Smooth muscle cell (in vitro differentiated cells): ENCODE data around the gene ERN1. TPM values are rescaled to one million over a fixed set of nuclear protein-coding genes. Genes with fewer than 3 reads are reported as not detected.

Source experiments
- DNase-seq: peaks from one replicate; lab custom pipeline; 2025; ENCODE audit not compliant: unreplicated experiment; lab: John Stamatoyannopoulos, UW
- H2AFZ ChIP-seq: fragments of 200-600 bp; sonication (generic); 2 replicates; pipeline ENCODE4 v1.6.0; 2016; ENCODE audit warnings: antibody characterized with exemption, low read depth, mild to moderate bottlenecking
- H3F3A ChIP-seq: fragments of 200-600 bp; sonication (generic); 2 replicates; pipeline ENCODE4 v1.6.0; 2017; ENCODE audit warnings: antibody characterized with exemption, low read depth
- H3K27ac ChIP-seq: fragments of 200-600 bp; sonication (generic); 2 replicates; pipeline ENCODE4 v1.5.1; 2016; ENCODE audit warnings: low read depth, mild to moderate bottlenecking
- H3K27me3 ChIP-seq: fragments of 200-600 bp; sonication (generic); 2 replicates; pipeline ENCODE4 v1.6.1; 2016; ENCODE audit warnings: low read depth, mild to moderate bottlenecking
- H3K36me3 ChIP-seq: fragments of 200-600 bp; sonication (generic); 2 replicates; pipeline ENCODE4 v1.5.1; 2016; ENCODE audit warnings: low read depth
- H3K4me1 ChIP-seq: fragments of 200-600 bp; sonication (generic); 2 replicates; pipeline ENCODE4 v1.5.1; 2016; ENCODE audit warnings: low read depth
- H3K4me2 ChIP-seq: fragments of 200-600 bp; sonication (generic); 2 replicates; pipeline ENCODE4 v1.6.0; 2016; ENCODE audit warnings: mild to moderate bottlenecking
- H3K4me3 ChIP-seq: fragments of 200-600 bp; sonication (generic); 2 replicates; pipeline ENCODE4 v1.5.1; 2016; ENCODE audit warnings: mild to moderate bottlenecking
- H3K79me2 ChIP-seq: fragments of 200-600 bp; sonication (generic); 2 replicates; pipeline ENCODE4 v1.6.0; 2016; ENCODE audit warnings: low read depth, mild to moderate bottlenecking
- H3K9ac ChIP-seq: fragments of 200-600 bp; sonication (generic); 2 replicates; pipeline ENCODE4 v1.6.0; 2016; ENCODE audit warnings: low read depth
- H3K9me3 ChIP-seq: fragments of 200-600 bp; sonication (generic); replicated peaks from 2 replicates; pipeline ENCODE4 v1.5.1; 2016; ENCODE audit warnings: low read depth
- H4K20me1 ChIP-seq: fragments of 200-600 bp; sonication (generic); 2 replicates; pipeline ENCODE4 v1.6.0; 2016; ENCODE audit warnings: low read depth
- CTCF ChIP-seq: fragments of 200-600 bp; sonication (generic); IDR thresholded peaks from 2 replicates; pipeline ENCODE4 v1.5.1; 2017; ENCODE audit warnings: borderline replicate concordance, mild to moderate bottlenecking, antibody characterized with exemption; ENCODE audit not compliant: insufficient read depth, poor library complexity, severe bottlenecking
- WGBS: methylation state at CpG from one replicate; pipeline ENCODE4 v1.1.7; 2016; ENCODE audit warnings: low lambda C conversion rate; 5-methylcytosine and 5-hydroxymethylcytosine counted together
- polyA plus RNA-seq: library from polyadenylated mRNA; unstranded; fragments of >200 nt; fragmentation: Nextera tagmentation; extraction: Ambion mirVana; gene quantifications from 2 replicates; pipeline ENCODE4 v1.2.1, GENCODE V29; 2016
- total RNA-seq: library from RNA; depleted of rRNA; stranded (reverse); fragments of >200 nt; gene quantifications from 2 replicates; pipeline ENCODE4 v1.2.3, GENCODE V29; 2014

ERN1 gene
- total and polyA plus RNA-seq, 2 experiments from 2014 or later: 8.6 to 9.0 TPM

GRCh38 chr17:64084940-64085649 lies 44.8 kb downstream of the ERN1 start:
- no peak overlapping the region for H3K4me3 ChIP-seq
- no peaks in the 10 kb centered on the region for H3K9me3 ChIP-seq
- H3K36me3 ChIP-seq: no peaks in the 10 kb centered on the region
- no peak overlapping the region for H3K9ac ChIP-seq
- no peak overlapping the region for H3K27ac ChIP-seq
- WGBS: 79% methylated on average over 8 of the region's 8 CpGs
- peaks cover 10% of the 10 kb centered on the region for H3K4me1 ChIP-seq
- peaks cover 20% of the 10 kb centered on the region for H4K20me1 ChIP-seq
- no peaks in the 10 kb centered on the region for H3K27me3 ChIP-seq
- H3K4me2 ChIP-seq: no peak overlapping the region
- no peaks in the 10 kb centered on the region for H3F3A ChIP-seq
- H2AFZ ChIP-seq: no peak overlapping the region
- DNase-seq: no peak
- H3K79me2 ChIP-seq: peaks cover 4% of the 10 kb centered on the region
- TF ChIP-seq CTCF: no peak

GRCh38 chr17:64084086-64084939 lies 45.6 kb downstream of the ERN1 start:
- Histone ChIP-seq H3K4me3 (no peak overlapping the region), H3K36me3 (no peaks in the 10 kb centered on the region), H3K4me1 (peaks cover 10% of the 10 kb centered on the region), H3K27me3 (no peaks in the 10 kb centered on the region), H3K9me3 (no peaks in the 10 kb centered on the region), H3K79me2 (no peaks in the 10 kb centered on the region), H3F3A (no peaks in the 10 kb centered on the region), H3K27ac (peak overlapping the region; percentile 79), H3K4me2 (peak overlapping the region; percentile 14), H3K9ac (no peak overlapping the region), H2AFZ (no peak overlapping the region), H4K20me1 (peaks cover 20% of the 10 kb centered on the region)
- WGBS: 46% methylated on average over 10 of the region's 10 CpGs
- TF ChIP-seq CTCF: no peak
- no peak for DNase-seq

GRCh38 chr17:64083563-64084085 lies 46.3 kb downstream of the ERN1 start:
- peaks cover 20% of the 10 kb centered on the region for H4K20me1 ChIP-seq
- H3K27me3 ChIP-seq: no peaks in the 10 kb centered on the region
- H3K36me3 ChIP-seq: no peaks in the 10 kb centered on the region
- H3K4me2 ChIP-seq: peak overlapping the region; percentile 14
- TF ChIP-seq CTCF: no peak
- no peaks in the 10 kb centered on the region for H3F3A ChIP-seq
- H3K27ac ChIP-seq: peak overlapping the region; percentile 79
- no peak for DNase-seq
- H2AFZ ChIP-seq: no peak overlapping the region
- peak overlapping the region; percentile 53 for H3K9ac ChIP-seq
- H3K4me3 ChIP-seq: no peak overlapping the region
- peaks cover 10% of the 10 kb centered on the region for H3K4me1 ChIP-seq
- no peaks in the 10 kb centered on the region for H3K9me3 ChIP-seq
- H3K79me2 ChIP-seq: no peaks in the 10 kb centered on the region
- 76% methylated on average over 4 of the region's 4 CpGs for whole genome bisulfite sequencing
